ENCODE results near the gene SMIM13.

GRCh38 chr6:11080296-11080695, 13.3 kb upstream of the SMIM13 start:
- TF ChIP-seq POLR2AphosphoS5 (IDR thresholded peaks at IDR 0.05): no peak
- TF ChIP-seq POLR2A (IDR thresholded peaks at IDR 0.05): no peak
- no peak for TF ChIP-seq CTCF (IDR thresholded peaks at IDR 0.05)
